ENCODE measurements around the gene MTX2.

- TF ChIP-seq EZH2 (IDR thresholded peaks at IDR 0.05; ENCODE audit: insufficient read depth, poor library complexity, severe bottlenecking) (no peak), EZH2phosphoT487 (IDR thresholded peaks at IDR 0.05; ENCODE audit: insufficient read depth, low read depth) (no peak)
Measured at GRCh38 chr2:176251928-176252327, 17.3 kb upstream of the MTX2 start.
